NCI-H1694 (cell line): ENCODE data around the gene NLRP9.

Experiments used
- DNase-seq: peaks from one replicate; lab custom pipeline; 2025; lab: John Stamatoyannopoulos, UW

NLRP9 gene

DNA sequence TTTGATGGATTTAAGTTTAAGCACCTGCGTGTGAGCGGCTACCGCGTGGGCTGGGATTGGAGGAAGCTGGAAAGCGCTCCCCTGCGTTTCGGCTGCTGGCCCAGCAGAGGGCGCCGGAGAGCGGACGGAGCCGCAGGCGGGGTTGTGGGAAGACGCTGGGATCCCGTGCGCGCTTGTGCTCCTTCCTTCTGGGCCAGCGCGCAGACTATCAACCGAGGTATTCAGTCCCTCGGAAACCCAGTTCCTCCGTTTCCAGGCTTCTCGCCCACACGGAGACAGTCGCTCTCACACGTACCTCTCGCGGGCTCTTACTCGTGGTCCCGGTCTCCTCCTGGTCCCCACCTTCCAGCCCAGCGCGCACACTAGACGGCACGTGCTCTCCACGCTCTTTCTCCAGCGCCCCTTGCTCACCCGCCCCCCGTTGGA lies 34.4 kb downstream of the NLRP9 start:
- peak; percentile 12 for DNase-seq

DNA sequence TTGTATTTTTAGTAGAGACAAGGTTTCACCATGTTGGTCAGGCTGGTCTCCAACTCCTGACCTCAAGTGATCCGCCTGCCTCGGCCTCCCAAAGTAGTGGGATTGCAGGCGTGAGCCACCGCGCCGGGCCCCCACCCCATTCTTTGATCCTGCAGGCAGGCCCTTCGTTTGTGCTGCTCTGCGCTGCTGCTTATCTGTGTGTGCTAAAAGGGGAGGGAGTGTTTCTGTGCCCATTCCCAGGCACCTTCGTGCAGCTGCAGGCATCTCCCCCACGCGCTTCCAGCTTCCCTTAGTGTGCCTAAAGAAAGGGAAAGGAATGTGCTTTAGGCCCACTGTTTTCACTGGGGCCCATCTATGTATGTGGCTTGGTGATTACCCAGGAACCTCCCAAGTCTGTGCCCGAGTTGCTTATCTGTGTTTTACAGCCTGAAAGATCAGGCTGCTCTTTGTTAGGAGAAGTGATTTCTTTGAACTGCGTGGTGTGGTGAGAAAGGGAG lies 36.0 kb downstream of the NLRP9 start:
- DNase-seq = no peak

DNA sequence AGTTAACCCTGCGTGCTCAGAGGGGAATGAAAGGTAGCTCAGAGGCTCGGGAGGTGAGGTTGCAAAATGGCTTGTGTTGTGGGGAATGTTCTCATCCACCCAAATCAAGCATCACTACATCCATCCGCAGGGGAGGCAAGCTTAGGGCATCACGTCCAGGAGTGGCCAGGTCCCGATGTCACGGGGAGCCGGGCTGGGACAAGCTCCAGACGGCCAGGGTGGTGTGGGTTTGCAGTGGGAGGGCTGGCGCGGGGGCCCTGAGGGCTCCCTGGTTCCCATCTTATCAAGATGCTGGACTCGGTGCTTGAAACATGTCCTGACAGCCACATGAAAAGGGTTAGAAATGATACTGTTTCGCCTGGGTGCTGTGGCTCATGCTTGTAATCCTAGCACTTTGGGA lies 37.4 kb downstream of the NLRP9 start:
- DNase-seq = no peak

DNA sequence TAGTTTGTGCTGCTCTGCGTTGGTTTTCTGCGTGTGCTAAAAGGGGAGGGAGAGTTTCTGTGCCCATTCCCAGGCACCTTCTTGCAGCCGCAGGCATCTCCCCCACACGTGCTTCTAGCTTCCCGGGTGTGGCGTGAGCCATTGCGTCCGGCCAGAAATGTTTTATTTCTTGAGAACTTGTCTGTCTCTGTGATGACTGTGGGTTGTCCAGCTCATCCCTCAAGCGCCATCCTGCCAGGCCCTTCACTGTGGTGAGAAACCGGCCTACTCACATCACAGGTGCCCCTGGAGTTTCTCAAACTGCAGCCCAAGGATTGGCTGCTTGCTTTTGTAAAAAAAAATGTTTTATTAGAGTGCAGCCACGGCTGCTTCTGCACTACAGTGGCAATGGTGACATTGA lies 39.0 kb downstream of the NLRP9 start:
- DNase-seq = no peak

DNA sequence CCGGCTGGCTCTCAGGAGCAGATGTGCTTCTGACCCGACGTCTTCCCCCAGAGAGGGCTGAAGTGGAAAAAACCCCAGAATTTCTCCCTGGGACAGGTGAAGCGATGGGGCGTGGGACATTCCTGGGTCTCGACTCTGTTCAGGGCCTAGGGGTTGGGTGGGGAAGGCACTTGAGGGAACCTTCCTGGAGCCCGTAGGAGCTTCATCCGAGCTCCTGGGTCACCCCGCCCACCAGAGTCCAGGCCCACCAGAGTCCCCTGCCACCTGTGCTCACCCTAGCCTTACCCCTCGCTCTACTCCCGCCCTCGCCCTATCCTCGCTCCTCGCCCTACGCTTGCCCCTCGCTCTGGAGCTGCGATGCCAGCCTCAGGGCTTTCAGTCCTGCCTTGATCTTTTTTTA lies 39.9 kb downstream of the NLRP9 start:
- DNase-seq = no peak

DNA sequence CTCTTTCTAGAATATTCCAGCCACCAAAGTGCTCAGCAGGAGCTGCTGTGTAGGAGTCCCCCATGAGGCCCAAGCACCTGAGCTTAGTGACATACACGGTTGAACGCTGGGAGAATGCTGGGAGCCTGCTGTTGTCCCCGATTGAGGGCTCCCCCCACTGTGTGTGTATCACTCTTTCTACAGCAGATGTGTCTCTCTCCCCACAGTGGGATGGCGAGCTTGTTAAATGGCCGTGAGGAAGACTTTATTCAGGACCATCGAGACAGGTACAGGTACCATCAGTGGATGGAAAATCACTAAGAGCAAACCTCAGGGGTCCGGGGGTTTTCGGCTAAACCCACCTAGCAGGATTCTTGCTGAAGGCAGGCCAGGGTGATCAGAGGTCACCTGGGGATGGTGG lies 40.5 kb downstream of the NLRP9 start:
- no peak for DNase-seq

DNA sequence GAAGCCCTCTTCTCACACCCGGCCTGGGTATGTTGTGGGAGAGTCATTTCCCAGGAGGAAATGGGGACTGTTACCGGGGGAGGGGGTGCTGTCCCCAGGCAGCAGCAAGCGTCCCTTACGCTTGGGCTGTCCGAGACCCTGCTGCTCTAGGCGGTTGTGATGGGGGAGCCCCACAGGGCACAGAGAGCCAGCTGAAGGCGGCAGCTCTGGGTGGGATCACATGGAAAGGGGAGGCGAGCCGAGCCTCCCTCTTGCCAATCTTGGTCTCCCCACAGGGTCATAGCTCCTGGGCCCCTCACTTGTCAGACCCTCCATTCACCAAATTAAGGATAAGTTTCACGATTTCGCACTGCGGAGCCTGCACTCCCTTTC lies 41.1 kb downstream of the NLRP9 start:
- DNase-seq = no peak

DNA sequence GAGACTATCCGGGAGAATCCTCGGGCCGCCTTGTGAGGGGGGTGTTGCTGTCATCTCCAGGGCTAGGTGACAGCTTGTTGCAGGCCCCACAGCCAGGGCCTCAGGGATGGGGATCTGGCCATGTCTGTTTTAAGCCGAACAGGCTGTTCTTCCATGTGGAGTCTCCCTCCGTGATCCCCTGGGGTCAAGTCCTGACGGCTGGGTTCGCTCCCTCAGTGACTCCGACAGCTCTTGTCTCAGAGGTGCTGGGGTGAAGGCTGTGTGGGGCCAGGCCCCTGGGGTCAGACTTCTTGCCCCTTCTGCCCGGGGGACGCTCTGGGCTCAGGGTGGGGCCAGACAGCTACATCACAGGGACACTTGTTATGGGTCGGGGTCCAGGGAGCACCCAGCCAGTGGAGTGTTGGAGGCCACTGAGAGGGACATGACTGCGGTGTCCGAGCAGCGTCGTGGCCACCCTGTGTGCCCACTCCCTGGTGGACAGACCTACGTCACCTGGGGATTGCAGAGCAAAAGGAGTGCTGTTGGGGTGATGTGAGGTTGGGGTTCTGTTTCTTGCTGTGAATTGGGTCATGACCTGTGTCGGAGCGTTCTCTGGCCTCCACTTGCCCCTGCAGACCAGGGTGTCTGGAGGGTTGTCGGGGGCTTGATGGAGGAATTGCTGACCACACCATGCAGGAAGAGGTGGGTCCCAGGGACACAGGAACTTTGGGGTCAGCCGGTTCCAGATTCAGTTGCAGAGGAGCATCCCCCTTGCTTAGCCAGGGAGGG lies 41.7 kb downstream of the NLRP9 start:
- DNase-seq = no peak

DNA sequence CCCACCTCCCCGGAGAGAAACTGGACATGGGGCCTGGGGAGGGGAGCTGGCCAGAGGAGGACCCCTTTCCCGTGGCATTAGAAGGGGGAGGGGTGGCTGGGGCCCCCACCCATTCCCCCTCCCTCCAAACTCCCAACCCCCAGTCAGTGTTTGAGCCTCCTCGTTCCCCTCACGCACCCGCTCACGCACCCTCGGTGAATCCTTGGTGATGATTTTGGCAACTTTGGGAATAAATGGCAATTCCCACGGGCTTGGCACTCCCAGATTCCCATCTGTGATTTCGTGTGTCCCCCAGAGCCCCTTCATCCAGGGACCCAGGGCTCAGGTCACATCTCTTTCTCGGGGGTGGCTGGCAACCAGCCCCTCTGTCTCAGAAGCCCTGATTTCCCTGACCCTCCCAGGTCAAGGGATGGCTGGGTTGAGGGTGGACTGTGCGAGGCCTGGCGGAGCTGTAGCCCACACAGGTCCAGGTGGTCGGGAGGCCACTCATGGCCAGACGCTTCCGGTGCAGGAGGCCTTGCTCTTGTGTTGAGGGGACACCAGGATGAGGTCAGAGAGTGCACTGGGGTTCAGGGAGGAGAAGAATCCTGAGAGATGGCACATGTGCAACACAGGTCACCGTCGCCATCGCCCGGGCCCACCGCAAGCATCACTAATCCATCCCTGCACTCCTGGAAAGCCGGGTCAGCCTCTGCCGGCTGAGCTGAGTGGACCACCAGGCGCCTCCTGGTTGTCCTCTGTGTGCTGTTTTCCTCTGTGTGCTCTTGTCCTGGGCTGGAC lies 42.5 kb downstream of the NLRP9 start:
- DNase-seq = no peak

DNA sequence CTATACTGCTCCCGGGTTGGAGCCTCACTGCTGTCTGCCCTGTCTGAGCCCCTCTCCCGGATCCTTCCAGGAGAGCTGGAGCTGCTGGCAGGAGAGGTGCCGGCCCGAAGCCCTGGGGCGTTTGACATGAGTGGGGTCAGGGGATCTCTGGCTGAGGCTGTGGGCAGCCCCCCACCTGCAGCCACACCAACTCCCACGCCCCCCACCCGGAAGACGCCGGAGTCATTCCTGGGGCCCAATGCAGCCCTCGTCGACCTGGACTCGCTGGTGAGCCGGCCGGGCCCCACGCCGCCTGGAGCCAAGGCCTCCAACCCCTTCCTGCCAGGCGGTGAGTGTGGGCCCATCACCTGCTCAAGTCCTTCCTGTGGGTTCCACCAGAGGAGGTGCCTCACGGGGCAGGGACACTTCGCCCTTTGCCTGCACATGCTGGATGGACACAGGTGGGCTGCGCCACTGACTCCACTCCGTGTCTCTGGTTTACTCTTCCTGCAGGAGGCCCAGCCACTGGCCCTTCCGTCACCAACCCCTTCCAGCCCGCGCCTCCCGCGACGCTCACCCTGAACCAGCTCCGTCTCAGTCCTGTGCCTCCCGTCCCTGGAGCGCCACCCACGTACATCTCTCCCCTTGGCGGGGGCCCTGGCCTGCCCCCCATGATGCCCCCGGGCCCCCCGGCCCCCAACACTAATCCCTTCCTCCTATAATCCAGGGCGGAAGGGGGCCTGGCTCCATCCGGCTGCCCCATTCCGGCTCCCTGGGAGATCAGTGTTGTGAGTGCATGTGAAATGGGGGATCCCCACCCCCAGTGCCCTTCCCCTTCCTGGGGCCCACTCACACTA lies 43.3 kb downstream of the NLRP9 start:
- DNase-seq = no peak

DNA sequence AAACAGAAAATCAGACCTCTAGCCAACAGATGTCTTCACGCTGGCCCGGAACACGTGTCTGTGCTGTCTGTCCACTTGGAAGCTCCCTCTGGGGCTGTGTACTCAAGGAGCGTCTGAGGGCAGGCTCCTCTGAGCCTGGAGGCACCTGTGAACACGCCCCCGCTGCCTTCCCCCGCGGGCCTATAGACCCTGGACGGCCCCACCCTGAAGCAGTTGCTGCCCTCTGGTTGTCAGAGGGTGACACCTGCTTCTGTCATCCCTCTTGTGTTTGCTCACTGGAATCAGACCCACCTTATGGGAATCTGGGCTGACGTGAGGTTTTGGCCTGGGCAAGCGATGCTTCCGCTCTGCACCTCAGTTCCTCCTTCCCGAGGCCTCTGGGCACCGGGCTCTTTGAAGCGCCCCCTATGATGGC lies 44.0 kb downstream of the NLRP9 start:
- DNase-seq = no peak

DNA sequence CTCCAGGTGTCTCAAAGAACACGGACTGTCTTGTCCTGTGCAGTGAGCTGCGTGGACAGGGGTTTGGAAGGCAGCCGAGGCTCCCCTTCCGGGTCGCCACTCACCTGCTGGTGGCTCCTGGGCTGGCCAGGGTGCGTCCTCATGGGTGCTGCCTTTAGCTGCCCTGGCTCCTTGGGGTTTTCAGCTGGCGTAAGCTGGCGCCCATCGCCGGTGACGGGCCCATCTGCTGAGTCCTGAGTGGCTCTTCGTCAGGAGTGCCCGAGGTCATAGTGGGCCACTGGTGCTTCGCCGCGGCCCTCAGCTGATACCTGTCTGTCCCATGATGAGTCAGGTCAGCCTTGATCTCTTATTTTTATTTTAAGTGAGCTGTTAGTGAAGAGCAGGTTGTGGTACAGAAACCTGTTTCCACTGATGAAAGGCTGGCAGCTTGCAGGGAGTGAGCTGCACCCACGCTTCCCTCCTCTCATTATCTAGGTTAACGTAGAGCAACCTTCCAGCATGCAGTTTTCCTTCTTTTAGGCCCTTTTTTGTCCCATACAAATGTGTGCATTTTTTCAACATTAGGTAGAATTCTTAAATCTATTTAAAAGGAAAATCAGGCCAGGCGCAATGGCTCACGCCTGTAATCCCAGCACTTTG lies 44.7 kb downstream of the NLRP9 start:
- DNase-seq = no peak

DNA sequence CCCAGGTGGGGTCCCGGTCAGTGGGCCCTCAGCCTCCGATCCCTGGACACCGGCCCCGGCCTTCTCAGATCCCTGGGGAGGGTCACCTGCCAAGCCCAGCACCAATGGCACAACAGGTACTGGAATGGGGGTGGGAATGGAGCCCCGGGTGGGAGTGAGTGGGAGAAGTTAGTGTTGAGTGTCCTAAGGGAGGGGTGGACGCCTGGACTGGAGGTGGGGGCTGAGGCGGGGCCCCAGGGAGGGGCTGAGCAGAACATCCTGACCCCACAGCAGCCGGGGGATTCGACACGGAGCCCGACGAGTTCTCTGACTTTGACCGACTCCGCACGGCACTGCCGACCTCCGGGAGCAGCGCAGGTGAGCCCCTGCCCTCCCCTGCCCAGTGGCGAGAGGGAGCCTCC lies 45.5 kb downstream of the NLRP9 start:
- DNase-seq = no peak

DNA sequence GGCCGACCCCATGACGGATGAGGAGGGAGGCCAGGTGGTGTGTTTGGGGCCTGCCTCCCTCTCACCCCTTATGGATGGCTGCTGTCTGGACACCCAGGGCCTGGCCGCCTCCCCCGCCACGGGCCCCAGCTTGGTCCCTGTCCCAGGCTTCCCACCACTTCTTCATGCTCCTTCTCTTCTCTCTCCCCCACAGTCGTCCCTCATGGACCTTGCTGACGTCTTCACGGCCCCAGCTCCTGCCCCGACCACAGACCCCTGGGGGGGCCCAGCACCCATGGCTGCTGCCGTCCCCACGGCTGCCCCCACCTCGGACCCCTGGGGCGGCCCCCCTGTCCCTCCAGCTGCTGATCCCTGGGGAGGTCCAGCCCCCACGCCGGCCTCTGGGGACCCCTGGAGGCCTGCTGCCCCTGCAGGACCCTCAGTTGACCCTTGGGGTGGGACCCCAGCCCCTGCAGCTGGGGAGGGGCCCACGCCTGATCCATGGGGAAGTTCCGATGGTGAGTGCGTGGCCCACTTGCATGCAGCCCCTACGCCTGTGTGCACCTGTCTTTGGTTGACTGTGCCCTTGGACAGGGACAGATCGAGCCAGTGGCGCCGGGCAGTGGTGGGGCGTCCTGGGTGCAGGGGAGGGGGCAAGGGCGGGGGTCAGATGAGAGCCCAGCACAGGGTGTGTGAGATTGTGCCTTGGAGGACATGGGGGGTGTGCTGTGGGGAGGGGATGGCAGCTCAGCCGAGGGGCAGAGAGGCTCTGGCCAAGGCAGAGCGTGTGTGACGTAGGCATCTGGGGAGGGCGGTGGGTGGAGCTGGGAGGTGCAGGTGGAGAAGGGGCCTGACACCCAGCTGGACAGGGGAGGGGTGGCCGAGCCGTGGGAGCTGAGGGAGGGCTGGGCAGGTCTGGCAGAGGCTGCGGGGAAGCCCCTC lies 46.4 kb downstream of the NLRP9 start:
- no peak for DNase-seq

DNA sequence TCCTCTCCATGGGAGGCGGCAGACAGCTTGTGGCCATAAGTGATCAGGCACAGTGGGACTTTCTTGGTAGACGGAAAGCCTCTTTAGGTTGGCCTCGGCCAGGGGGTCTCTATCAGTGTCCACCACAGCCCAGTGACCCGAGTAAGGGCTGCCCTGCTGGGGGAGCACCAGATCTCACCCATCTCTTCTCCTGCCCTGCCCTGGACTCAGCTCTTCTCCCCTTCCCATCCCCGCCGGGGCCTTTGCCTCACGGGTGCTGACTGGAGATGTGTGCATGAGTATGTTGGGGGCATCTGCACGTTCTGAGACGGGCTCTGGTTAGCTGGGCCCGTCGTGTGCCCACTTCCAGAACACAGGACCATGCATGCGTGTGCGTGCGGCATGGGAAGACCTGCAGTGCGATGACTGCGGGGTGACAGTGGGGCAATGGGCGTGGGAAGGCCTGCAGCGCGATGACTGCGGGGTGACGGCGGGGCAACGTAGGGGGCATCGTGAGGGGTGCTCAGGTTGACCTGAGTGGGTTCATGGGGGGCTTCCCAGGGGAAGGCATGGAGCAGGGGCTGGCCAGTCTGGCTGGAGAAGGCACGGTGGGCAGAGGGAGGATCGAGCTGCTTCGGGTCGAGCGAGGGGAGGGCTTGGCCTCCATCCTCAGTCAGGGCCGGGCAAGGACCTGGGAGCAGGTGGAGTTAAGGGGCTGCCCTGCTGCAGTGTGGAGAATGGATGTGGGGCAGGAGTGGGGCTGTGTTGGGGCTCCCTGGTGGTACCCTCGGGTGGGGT lies 47.2 kb downstream of the NLRP9 start:
- DNase-seq = no peak

DNA sequence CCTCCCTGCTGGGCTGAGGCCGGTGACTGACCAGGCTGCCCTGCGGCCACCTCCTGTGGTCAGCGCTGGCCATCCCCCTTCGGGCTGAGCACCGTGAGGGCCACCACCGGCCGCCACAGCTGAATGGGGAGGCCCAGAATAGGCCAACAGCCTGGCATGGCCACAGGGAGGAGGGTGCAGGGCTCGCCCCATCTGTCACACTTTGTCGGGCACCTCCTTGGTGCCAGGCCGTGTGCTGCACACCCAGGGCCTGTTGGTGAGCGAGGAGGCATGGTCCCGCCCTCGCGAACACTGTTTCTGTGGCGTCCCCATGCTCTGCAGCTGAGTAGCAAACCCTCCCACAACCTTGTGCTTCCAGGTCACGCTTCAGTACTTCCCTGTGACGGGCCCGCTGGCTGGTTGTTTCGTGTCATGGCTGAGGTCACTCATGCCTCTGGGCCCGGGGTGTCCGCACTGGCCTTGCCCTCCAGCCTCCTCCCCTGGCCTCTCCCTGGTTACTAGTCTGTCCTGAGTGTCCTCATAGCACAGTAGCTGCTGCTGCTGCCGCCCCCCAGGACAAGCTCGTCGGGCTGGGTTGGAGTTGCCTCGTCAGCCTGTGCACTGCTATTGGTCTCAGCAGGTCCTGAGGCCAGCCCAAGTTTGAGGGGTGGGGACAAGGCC lies 48.0 kb downstream of the NLRP9 start:
- no peak for DNase-seq

DNA sequence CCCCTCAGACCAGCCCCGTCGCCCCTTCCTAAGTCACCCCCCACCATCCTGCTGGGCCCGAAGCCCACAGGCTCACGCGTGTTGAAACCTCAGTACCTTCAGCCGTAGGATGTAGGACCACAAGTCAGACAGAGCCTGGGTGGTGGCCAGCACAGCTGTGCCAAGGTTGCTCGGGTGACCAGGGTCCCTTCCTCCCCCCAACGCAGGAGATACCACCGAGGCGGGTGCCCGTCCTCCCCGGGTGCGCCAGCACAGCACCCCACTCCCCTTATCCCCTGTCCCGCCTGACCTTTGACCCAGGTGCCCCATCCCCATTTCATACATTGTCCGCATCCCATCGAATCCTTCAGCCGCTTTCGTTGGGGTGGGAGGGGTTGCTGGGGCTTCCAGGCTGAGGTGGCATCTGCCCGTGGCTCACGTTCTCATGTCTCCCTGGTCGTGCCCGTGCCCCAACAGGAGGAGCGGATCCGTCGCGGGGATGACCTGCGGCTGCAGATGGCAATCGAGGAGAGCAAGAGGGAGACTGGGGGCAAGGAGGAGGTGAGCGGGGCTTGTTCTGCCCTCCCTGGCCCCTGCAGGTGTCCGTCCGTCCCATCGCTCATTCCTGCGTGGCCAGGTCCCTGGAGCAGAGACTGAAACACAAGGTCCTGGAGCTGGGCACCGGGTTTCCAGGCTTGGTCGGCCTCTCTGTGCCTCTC lies 48.6 kb downstream of the NLRP9 start:
- DNase-seq = no peak

DNA sequence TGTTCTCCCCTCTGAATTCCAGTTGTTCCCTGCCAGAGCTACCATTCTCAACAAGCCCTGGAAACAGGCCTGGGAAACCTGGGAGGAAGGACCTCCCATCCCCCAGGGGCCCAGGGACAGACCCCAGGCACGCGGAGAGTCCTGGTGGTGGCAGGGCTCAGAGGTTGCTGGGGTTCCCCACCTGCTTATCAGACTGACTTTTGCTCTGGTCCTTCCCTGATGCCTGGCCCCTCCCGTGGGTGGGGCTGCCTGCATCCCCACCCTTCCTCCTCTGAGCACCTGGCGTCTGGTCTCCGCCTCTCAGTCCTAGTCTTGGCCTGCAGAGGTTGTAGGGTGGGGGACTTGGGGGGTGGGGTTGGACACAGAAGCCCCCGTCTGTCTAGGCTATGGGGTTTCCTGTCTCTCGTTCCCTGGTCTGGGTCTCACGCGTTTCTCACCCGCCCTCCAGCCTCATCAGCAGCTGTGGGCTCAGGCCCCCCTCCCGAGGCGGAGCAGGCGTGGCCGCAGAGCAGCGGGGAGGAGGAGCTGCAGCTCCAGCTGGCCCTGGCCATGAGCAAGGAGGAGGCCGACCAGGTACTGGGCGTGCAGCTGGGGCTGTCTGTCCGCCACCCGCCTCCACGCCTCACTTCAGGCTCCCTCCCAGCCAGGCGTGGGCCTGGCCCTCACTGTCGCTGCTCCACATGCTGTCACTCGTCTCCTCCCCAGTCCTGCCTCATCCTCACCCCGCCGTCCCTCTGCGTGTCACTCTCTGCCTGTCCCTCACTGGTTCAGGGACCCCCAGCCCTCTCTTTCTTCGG lies 49.6 kb downstream of the NLRP9 start:
- DNase-seq = no peak
